CD4-positive, alpha-beta T cell treated with Interleukin-17A for 1 hour (primary cell): ENCODE measurements around the gene IGLL5.

Source experiments
- DNase-seq: peaks from one replicate; pipeline ENCODE4 v3.0.0-alpha.2; 2020

Gene IGLL5

DNA sequence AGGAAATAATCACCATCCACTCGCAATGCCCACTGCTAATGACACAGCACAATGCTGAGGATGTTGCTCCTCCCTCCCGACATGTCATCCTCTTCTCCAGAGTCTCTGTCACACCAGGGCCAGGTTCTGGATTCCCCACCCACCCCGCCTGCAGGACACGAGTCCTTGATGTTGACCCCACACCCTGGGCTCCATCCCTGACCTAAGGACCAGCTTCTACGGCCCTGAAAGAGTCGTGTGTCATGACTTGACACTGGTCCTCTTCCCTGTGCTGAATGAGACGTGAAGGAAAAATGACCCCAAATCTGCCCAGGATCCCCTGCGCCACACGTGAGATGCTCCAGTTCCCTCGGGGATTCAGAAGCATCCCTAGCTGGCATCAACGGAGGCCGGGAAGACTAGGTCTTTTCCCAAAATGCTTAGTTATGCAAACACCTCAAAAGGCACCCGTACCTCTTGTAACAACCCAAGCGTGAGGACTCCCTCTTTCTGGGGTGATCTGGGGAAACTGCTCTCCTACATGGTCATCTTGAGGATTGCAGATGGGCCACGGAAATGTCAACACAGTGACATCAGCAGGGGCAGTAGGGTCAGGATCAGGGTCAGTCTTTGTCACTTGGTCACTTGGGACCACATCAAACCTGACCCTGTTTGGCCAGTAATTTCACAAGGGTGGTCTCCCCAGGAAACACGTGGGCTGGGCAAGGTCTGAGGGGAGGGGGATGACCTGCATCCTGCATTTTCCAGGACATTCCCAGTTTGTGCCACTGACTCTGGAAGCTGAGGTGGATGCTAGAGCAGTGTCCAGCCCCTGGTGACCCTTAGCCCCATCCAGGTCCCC is 42.0 kb downstream of the IGLL5 start:
- DNase-seq: no peak

DNA sequence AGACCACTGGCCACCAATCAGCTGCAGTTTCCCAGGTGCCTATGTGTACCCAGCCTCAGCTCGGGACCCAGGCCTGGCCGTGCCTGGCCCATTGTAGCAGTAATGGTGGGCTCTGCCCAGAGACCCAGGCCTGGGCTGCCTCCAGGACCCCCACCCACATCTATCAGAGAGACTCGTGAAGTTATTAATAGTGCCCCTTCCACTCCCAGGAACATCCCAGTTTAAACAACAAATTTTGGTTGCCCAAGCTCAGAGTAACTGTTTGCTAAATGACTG is 42.5 kb downstream of the IGLL5 start:
- DNase-seq: no peak

DNA sequence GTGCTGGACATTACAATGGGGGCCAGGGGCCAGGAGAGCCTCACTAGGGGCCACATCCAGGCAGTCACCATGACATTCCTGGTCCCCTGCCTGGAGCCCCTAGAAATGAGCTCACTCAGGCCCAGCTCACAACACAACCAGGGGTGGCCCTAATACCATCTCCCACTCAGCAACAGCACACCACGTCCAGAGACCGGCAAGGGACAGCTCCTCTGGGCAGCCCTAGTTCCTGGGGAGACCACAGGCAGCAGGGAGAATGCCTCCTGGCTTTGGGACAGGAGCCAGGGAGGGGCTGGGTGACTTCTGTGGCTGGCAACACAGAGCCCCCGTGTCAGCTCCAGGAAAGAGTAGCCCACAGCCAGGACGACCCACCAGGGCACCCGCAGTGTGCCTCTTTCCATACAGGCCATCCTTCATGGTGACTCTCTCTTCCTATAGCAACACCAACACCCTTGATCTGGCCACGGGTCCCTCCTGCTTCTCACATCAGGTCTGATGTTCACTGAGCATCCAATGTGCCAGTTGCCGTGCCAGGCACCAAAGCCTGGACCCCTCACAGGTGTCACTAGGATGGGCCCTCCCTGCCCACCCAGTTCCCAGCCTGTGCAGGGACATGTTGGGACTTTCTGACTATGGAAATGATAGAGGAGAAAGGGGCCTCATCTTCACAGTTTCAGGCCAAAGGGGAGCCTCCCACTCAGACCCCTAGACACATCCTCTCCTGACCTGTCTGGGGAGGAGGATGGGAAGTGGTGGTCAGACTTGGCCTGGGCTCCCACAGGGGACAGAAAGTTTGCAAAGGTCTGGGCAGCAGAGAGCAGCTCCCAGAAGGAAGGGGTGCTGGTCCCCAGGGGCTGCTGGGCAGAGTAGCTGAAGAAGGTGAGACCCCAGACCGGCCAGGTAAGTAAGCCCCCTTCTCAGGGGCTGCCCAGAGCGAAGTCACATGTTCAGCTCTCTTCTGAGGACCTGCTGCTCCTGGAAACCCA is 43.2 kb downstream of the IGLL5 start:
- DNase-seq: no peak

DNA sequence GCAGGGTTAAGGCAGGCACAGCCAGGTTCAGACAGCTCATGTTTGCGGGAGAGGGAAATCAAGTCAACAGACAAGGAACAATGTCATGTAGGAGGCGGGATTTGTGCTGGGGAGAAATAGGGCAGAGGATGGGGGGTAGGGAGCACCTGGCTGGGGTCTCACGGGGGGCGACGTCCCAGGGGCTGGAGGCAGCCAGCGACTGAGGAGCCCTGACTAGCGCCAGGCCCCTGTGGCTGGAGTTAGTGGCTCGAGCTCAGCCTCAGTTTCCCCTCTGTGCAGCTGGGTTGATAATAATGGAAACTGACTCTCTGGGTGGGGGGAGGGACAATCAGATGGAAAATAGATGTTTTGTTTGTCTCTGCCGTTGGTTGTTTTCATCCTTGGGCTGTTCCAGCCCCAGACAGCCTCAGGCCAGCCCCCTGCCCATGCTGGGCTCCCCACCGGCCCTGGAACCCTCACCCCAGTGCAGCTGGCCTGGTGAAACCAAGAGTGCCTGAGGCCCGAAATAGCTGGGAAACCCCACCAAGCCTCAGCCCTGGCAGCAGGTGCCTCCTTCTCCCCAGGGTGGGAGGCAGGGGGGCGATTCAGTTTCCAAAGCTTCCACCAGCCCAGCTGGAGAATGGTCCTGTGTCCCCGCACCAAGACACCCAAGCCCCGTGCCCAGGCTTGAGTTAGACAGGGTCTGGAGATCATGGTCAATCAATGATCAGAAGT is 44.1 kb downstream of the IGLL5 start:
- no peak for DNase-seq

DNA sequence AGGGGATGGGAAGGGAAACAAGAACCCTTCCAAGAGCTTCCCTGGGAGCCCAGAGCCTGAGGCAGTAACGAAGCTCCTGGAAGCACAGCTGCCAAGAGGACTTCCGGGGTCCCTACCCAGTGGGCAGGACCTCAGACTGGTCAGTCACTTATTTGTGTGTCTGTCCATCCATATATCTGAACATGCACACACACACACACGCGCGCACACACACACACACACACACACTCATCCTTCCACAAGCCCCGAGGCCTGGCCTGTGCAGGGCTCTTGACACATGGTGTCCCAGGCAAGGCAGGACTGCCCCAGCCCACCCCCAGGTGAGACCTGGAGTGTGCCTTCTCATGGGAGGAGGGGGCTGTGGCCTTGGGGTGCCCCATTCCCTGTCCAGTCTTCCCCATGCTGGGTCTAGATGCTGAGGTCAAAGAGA is 44.9 kb downstream of the IGLL5 start:
- DNase-seq: no peak

DNA sequence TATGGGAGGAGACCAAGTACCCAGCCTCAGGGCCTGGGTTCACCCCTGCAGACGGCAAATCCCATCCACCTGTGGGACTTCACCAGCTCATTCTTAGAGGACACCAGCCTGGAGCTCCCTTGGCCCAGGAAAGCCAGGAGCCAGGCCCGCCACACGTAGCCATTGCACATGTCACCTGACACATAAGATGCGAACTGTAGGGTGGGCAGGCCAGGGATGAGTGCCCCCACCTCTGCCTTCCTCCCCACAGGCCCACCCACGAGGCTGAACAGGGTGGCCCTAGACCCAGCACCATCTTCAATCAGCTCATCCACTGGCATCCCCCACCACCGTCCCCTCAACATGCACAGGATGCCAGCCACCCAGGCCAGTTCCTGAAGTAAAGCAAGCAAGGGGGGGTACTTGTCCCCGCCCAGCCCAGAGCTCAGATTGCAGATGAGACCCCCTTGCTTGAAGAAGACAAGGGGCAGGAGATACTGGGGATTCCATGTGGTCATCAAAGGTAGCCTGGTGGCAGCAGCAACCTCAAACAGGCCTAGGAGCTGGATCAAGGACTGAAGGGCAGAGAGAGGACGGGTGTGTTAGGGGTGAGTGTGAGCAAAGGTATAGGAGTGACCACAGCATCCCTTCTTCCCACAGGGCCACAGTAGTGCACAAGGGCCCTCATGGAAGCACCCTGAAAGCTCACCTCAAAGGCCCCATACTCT is 45.6 kb downstream of the IGLL5 start:
- no peak for DNase-seq

DNA sequence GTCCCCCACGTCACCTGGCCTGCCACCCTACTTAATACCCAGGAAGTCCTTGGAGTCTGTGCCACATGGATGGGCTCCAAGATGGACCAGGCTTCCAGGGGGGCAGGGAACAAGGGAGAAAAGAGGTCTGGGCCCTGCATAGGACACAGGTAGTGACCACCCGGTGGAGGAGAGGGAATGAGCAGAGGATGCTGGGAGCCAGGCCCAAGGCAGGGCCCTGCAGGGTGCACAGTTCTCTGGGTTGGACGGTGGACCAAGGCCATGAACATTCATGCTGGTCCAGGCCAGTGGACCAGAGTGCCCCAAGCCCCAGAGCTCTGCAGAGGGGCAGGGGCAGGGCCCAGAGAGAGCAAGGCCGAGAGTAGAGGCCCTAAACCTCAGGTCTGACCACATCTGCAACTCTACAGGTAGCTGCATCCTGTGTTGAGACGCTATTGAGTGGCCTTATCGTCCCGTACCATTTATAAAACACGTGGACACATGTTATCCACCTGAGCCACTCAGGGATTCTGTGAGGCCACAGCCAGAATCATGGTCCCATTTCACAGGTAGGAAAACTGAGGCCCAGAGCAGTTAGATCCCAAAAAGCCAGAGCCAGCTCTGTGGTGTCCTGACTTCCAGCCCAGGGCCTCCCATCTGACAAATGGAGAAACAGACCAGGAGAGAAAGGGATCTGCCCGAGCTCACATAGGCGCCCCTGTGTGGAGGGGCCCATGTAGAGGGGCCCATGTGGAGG is 46.4 kb downstream of the IGLL5 start:
- DNase-seq: no peak

DNA sequence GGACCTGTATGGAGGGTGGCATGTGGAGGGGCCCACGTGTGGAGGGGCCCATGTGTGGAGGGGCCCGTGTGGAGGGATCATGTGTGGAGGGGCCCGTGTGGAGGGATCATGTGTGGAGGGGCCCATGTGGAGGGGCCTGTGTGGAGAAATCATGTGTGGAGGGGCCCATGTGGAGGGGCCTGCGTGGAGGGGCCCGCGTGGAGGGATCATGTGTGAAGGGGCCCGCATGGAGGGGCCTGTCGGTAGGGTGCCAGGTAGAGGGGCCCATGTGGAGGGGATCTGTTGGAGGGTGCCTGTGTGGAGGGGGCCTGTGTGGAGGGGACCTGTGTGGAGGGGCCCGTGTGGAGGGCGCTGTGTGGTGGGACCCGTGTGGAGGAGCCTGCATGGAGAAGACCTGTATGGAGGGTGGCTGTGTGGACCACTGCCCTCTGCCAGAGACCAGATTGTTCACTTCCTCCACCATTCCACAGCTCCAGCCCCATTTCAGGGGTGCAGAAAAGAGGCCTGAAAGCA is 47.0 kb downstream of the IGLL5 start:
- DNase-seq: no peak

DNA sequence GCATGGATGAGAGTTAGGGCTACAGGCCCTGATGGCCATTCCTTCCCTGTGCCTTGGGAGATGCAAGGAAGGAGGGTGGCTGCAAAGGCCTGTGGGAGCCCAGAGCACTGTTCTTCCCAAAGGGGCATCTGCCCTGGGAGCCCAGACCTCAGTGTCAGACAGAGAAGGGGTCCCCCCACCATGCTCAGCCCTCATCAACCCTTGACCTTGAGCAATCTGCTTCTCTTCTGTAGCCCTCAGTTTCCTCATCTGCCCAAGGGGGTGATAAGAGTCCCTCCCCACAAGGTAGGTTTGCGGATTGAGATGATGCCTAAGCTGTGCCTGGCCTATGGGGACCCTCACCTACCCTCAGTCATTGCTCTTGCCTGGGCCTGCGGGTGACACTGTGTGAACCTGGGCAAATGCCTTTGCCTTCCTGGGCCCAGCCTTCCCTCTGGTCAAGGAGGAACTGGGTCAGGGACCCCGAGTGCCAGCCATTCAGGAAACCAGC is 47.5 kb downstream of the IGLL5 start:
- no peak for DNase-seq

DNA sequence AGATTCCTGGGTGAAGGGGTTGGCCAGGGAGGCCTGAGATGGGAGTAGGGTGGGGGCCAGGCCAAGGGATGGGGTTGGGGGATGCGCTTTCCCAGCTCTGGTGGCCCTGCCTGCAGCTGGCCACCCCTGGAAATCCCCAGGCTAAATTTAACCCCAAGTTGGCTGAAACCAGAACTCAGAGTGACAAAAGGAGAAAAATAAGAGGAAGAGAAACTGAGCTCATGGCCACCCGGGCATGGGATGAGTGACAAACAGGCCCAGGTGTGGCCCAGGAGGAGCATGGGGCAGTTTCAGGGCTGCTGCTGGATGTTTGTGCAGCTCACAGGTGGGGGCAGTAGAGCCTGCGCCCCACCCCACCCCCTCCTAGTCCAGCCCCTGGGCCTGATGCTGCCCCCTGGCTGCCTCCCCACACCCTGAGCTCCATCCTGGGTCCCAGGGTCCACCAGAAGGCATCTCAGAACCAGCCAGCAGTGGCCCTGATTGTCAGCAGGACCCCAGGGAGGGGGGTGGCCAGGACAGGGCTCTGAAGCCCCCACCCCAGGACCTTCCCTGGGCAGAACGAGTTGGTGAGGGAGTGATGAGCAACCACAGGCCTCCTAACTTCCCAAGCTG is 48.0 kb downstream of the IGLL5 start:
- peak; percentile 29 for DNase-seq

DNA sequence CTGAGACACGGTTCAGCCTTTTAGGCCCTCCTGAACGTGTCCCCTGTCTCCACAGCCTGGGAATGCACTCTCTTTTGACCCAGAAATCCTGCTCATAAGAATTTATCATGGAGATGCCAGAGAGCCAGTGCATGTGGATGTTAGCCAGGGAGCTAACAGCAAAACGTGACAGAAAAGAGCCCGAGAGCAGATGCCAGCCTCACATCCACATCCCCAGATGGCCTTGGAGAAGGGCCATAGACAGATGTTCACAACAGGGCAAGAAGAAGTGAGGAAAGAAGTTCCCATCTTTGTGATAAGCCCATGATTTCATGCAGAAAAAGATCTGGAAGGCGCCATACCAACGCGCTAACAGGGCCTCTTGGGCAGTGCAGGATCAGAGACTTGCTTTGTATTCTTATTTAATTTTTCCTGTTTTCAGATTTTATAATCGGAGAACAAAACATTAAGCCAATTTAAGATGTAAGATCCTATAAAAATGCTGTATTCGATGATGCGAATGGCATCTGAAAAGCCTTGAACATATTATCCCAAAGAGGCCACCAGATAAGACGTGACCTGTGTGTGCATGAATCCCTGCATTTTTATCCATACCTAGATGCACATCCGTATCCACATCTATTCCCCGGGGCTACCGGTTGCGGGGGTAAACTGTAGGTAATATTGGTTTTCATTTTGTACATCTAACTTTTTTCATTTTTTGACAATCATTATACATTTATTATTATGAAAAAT is 48.7 kb downstream of the IGLL5 start:
- no peak for DNase-seq

DNA sequence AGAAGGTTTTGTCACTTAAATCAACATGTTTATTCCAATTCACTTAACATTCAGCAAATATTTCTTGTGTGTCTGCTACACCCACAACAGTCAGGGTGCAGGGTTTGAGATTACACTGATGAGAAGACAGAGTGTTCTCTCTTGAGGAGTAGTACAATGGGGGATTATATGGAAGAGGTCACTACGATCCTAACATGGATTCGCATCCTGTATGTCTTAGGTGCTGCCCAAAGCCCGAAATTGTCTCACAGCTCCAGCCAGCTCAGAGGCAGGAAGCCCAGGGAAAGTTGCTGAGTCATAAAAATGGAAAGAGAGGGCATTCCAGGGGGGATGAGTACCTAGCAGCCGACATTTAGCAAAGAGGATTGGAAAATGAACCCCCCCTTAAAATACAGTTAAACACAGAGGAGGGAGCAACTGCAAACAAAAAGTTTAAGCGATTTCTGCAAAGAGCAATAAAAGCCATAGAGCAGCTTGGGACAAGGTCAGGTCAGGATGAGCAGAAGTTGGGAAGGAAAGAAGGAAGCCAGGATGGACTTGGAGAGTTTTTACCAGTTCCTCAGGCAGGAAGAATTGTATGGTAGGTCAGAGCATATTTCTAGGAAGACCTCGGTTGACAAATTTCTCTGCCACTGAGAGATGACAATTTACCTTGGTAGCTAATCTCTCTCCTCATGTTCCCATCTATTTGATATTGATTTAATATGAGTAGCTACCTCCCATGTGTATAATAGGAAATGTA is 49.5 kb downstream of the IGLL5 start:
- no peak for DNase-seq

DNA sequence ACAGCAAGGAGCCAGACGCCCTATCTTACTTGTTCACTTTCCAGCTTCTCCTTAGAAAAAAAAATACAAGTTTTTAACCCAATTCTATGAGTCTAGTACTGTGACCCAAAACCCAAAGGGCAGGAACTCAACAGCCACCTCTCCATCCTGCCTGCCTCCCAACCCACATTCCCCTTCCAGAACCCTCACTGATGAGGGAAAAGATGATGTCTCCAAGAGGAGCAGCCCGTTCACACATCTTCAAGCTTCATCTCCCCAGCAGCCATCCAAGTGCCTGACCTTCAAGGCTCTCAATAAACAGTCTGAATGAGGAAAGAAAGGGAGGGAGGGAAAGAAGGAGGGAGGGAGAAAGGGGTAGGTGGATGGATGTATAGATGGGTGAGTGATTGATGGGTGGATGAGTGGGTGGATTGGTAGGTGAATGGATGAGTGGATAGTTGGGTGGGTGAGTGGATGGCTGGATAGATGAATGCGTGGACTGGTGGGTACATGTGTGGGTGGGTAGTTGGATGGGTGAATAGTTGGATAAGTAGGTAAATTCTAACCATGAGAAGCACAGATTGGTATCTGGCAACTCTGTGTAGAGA is 50.4 kb downstream of the IGLL5 start:
- DNase-seq: no peak

DNA sequence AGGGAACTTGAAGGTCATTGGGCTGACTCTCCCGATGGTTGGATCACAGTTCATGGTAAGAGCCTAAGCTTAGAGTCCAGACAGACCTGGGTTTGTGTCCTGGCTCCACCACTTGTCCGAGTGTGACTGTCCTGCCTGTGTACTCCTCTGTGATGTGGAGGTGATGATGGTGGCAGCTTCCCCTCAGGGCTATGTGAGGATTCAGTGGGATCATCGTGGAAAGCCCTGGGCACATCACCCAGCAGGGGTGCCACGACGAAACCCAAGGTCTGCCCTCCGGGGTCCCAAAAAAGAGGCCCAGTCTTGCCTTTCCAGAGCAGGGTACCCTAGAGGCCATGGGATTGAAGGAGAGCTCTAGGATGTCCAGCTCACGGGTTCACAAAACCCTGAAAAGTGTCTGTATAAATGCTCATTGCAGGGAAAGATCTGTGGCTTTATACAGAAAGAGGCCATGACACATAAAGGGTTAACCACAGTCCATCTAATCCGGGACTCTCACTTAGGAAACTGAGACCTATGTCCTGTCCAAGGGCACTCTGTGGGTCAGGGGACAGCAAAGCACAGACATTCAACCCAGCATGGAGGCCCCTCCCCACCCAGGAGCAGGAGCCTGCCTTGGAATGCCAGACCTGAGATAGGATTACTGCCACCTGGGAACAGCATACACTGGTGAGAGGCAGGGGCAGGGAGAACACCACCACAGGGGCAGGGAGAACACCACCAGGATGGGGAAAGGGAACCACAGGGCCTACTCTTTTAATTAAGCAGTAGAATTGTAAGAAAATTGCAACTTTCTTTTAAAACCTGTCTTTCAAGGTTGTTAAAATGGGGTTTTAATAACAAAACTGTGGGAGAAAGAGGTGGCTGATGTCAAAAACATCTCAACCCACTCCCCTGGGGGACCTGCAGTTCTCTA is 51.3 kb downstream of the IGLL5 start:
- no peak for DNase-seq

DNA sequence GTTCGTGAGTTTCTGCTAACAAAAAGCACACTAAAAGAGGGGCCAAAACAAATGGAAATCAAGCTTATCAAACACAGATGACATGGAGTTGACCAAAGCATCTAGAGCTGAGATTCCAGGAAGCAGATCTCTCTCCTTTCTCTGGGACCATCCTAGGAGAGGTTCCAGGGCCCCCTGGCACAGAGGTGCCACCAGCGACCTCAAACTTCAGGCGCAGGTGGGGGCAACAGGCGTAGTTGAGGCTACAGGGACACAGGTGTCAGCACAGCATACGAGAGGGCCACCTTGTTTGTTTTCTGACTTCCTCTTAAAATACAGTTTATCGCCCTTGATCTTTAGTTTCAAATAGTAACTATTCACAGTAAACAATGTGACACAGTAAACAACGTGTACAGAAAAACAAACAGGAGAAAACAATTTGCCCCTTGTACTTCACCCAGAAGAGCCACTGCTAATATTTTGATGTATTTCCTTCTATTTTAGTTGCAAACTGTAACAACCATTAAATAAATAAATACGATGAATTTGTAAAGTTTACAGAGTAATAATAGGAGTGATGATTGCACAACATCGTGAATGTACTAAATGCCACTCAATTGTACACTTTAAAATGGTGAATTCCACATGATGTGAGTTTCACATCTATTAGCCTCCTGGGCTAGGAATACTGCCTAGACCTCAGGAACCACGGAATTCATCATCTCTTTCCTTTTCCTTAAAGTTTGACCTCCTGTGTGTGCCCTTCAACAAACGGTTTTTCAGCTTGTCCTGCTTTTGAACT is 52.2 kb downstream of the IGLL5 start:
- DNase-seq: no peak

DNA sequence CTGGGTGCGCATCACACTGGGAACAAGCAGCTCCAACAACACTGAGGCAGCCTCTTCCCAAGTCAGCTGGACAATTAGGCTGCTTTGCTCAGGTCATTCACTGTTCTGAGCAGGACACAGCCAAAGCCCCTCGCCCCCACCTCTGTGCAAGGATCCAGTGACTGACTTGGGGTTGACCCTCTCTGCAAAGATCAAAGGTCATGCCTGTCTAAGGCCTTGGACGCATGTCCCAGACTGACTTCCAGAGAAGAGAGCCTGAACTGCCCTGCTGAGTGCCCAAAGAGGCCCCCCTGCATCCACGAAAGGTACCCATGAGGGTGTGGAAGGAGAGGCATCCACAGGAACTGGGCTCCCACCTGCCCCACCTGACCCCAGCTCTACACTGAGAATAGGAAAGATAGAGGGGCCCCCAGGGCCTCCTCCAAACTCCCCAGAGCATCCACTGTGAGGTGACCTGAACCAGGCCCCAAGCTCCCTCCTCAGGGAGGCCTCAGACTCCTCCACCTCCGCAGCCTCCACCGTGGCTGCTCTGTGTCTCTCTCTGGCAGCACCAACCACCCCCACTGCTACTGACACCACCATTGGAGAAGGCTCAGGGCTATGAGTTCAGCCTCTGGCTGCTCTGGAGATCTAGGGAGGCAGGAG is 53.5 kb downstream of the IGLL5 start:
- DNase-seq: no peak
